ENCODE data around the gene RPL34.
"Not testable (repeated sequence)": the region's sequence is repeated elsewhere in the genome, so short reads cannot be mapped to it uniquely, and the experiment has no call there.

The RPL34 gene

GRCh38 chr4:108620101-108620932, at the start of gene RPL34:
TSS of gene RPL34 (plus strand) at chr4:108620576. CDS start at chr4:108621960, 1,384 bp downstream.
- peak; percentile 96 for DNase-seq

- no peak for DNase-seq
Observed at GRCh38 chr4:108570993-108571569, 49.3 kb upstream of the RPL34 start.

- DNase-seq, result no peak
Observed at GRCh38 chr4:108574402-108574801, 46.0 kb upstream of the RPL34 start.

- DNase-seq, result no peak
Observed at GRCh38 chr4:108581083-108581482, 39.3 kb upstream of the RPL34 start.

GRCh38 chr4:108586778-108587177, 33.6 kb upstream of the RPL34 start:
- DNase-seq, result no peak

- DNase-seq, result no peak
Observed at GRCh38 chr4:108588878-108589277, 31.5 kb upstream of the RPL34 start.

- DNase-seq, result no peak
Observed at GRCh38 chr4:108589961-108590360, 30.4 kb upstream of the RPL34 start.

- no peak for DNase-seq
Observed at GRCh38 chr4:108590776-108591175, 29.6 kb upstream of the RPL34 start.

- DNase-seq, result no peak
Observed at GRCh38 chr4:108592674-108592986, 27.7 kb upstream of the RPL34 start.

- not testable (repeated sequence) for DNase-seq
Observed at GRCh38 chr4:108594296-108594695, 26.1 kb upstream of the RPL34 start.

- DNase-seq, result no peak
Observed at GRCh38 chr4:108596344-108596743, 24.0 kb upstream of the RPL34 start.

GRCh38 chr4:108601106-108601505, 19.3 kb upstream of the RPL34 start:
- DNase-seq, result no peak

GRCh38 chr4:108601532-108601931, 18.8 kb upstream of the RPL34 start:
- no peak for DNase-seq

GRCh38 chr4:108602163-108602562, 18.2 kb upstream of the RPL34 start:
- DNase-seq, result no peak

GRCh38 chr4:108607079-108607815, 13.1 kb upstream of the RPL34 start:
- no peak for DNase-seq

- DNase-seq, result no peak
Observed at GRCh38 chr4:108611365-108611764, 9.0 kb upstream of the RPL34 start.

- no peak for DNase-seq
Observed at GRCh38 chr4:108612365-108612764, 8.0 kb upstream of the RPL34 start.

GRCh38 chr4:108619372-108620100, 840 bp upstream of the RPL34 start:
- DNase-seq, result peak; percentile 41 to 56

GRCh38 chr4:108620933-108621905, 843 bp downstream of the RPL34 start:
- DNase-seq, result no peak

GRCh38 chr4:108622022-108622421, 1.6 kb downstream of the RPL34 start:
- peak; percentile 31 to 37 for DNase-seq

GRCh38 chr4:108622828-108623227, 2.5 kb downstream of the RPL34 start:
- DNase-seq, result no peak
